Kidney capillary endothelial cell (primary cell): ENCODE data around the gene FMNL2.

Experiments used
- DNase-seq: peaks from one replicate; pipeline ENCODE4 v3.0.0-alpha.2; 2018; ENCODE audit warnings: low spot score

The FMNL2 gene

DNA sequence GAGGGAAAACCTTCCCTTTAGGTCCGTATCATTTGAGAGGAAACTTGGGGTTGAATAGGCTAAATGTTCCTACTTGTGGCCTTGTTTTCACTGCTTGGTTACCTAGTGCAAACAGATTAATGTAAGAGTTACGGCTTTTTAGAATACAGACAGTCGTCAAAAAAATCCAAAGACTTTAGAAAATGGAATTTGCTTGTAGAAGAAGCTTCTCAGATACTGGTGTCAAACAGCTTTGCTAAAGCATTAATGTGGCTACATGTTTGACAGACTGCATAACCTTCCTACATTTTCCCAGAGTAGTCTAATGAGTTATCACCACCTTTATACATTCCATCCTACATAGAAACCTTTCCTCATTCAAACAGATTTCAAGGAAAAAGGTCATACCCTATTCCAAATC is 114.6 kb downstream of the FMNL2 start:
- DNase-seq: no peak

DNA sequence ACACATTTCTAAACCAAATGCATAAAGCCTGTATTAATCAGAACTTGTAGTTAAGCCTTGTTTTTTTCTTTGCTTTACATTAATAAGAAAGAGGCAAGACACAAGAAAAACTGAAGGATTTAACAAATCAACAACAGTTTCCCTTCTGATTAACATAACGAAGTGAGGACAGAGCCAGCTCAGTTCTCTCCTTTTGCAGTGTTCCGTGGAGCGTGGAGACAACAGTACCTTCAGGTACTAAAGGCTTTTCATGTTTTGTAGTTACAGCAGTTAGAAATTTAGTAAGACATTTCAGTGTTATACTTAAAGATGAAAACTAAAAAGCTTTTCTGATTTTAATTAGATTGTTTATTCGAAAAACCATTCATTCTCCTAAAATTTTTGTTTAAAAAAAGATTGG is 115.2 kb downstream of the FMNL2 start:
- no peak for DNase-seq

- no peak for DNase-seq
Observed at GRCh38 chr2:152452256-152452973, 117.4 kb downstream of the FMNL2 start.

- no peak for DNase-seq
Observed at GRCh38 chr2:152453129-152453911, 118.3 kb downstream of the FMNL2 start.

DNA sequence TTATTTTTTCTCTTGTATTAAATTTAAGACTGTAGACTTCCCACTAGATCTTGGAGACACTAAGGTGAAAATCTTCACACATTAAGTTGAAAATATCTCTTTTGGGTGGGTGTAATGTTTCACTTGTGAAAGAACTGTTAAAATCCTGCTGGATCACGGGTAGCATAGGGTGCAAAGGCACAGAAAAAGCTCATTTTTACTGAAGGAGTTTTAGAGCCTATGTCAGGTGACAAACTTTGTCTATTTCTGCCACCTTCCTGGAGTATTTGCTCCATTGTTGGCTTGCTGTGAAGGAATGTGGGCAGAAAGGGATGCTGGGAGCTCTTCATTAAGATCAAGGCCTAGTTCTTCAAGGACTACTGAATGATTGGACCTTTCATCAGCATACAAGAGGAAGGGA is 119.4 kb downstream of the FMNL2 start:
- no peak for DNase-seq

DNA sequence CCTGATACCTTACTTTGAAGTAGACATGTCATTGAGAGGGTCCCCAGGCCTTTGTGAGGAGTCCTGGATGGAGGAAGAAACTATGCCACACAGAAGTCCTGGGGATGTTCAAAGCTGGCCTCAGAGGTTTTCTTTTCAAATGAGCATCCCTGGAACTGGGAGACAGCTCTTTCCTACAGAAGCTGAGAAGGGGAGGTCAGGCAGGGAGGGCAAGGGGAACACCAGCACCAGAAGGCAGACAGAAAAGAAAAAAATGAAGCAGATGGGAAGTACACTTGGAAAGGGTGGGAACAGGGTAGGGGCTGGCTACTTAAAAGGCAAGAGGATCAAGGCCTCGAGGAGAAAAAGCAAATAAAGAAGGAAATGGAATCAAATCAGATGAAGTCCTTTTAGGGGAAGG is 120.0 kb downstream of the FMNL2 start:
- DNase-seq: no peak

- no peak for DNase-seq
Observed at GRCh38 chr2:152455738-152456137, 120.8 kb downstream of the FMNL2 start.

DNA sequence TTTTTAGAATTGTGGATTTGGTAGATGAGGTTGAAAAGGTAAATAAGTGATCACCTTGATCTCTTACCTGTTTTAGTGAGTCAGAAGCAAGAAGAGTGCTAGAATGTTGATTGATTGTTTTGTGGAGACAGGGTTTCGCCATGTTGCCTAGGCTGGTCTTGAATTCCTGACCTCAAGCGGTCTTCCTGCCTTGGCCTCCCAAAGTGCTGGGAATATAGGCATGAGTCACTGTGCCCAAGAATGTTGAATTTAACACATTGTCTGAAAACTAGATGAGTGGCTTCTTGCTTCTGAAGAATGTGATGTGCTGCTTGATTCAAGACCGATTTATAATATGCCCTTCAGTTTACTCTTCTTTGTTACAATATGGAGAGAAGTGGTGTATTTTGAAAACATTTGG is 121.3 kb downstream of the FMNL2 start:
- peak; percentile 36 for DNase-seq

GRCh38 chr2:152458441-152458940 is 123.5 kb downstream of the FMNL2 start:
- no peak for DNase-seq

GRCh38 chr2:152459091-152459490 is 124.1 kb downstream of the FMNL2 start:
- DNase-seq: no peak

DNA sequence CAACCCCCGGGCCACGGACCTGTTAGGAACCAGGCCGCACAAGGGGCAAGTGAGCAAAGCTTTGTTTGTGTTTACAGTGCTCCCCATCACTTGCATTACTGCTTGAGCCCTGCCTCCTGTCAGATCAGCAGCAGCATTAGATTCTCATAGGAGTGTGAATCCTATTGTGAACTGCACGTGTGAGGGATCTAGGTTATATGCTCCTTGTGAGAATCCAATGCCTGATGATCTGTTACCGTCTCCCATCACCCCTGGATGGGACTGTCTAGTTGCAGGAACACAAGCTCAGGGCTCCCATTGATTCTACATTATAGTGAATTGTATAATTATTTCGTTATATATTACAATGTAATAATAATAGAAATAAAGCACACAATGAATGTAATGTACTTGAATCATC is 125.6 kb downstream of the FMNL2 start:
- DNase-seq: no peak

- DNase-seq: no peak
Observed at GRCh38 chr2:152462120-152462519, 127.1 kb downstream of the FMNL2 start.

GRCh38 chr2:152462779-152463178 is 127.8 kb downstream of the FMNL2 start:
- no peak for DNase-seq

DNA sequence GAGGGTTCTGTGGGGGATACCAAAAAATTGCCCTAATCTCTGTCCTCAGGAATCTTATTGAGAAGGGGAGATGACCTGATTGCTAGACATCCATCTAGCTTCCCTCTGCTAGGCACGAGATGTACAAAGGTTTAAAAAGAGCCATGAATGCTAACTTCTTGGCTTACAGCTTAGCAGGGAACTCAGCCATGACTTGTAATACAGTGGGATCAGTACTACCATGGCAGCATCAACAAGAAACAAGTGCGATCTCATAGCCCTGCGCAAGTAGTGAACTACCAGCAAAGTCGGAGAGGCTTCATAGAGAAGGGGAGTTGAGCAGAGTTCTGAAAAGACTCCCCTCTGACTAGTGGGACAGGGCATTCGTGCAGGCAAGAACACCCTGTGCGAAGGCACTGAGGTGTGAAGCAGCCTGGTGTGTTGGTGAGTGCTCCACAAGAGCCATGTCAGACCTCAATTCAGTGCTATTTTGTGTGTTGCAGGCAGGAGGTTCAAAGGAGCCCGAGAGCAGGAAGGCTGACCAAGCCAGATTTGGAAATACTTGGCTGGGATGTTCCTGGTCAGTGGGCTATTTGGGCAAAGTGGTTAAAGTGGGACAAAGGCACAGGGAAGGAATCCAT is 130.0 kb downstream of the FMNL2 start:
- no peak for DNase-seq

DNA sequence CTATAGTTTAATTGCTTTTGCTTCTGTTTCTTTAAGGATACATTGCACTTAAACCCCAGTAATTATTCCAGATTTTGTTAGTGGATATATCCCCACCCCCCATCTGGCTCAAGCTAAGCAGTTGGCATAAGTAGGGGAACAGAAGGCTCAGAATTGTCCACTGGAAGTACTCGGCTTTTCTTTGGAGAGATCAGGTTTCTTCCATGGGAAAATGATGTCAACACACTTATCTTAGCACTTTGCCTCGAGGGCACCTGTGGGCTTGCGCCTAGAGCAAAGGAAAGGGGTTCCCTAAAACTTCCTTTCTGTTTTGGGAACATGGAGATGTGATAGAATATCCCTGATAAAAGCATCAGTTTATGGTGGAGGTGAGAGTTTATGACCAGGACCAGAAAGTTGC is 130.6 kb downstream of the FMNL2 start:
- no peak for DNase-seq

DNA sequence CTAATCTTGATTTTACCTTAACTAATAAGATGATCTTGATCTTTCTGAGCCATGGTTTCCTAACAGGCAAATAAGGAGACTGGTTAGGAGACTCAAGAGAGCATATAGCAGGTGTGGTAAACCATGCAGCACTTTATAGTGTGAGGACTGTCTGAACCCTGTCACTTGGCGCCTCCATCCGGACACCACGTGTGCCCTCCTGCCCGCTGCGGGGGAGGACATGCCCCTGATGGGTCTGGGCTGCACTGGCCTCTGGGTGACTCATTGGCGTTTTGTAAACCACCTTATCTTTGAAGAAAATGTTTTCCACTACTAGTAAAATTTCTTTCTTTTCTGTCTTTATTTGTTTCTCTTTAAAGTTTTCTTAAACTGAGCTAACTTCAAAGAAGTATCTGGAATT is 131.1 kb downstream of the FMNL2 start:
- DNase-seq: no peak

DNA sequence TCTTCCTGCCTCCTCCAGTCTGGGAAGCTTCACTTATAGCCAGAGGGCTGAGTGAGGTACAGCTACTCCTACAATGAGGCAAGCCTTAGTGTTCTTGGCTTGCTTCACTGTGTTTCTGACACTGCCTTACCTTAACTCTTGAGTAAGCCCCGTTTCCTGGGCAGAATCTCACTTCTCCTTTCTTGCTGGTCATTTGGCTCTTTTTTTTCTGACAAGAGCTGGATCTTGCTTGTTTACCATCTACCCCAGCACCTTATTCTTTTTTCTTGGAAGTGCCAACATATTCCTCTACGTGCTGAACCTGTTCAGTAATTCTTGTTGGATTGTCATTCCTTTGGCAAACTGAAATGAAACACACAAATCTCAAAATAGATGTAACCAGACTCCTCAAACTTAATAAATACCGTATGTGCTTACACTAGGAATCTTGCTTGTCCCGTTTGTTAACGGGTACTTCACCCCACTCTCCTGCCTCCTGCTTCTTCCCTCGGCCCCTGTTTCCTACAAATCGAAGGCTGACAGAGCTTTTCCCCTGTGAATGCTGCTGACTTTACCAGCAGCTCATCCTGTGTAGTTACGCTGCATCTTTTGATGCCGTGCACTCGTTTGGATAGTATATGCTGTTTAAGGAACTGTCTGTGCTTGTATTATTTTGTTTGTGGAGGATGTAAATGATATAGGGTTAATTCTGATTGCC is 132.2 kb downstream of the FMNL2 start:
- DNase-seq: no peak

GRCh38 chr2:152467677-152468410 is 132.9 kb downstream of the FMNL2 start:
- DNase-seq: no peak

GRCh38 chr2:152468899-152469692 is 134.1 kb downstream of the FMNL2 start:
- DNase-seq: peak; percentile 53

GRCh38 chr2:152470861-152471854 is 136.2 kb downstream of the FMNL2 start:
- DNase-seq: no peak
